Measurements from ENCODE around the gene CHAMP1. TPM values are rescaled to one million over a fixed set of nuclear protein-coding genes. Genes with fewer than 3 reads are reported as not detected.
A peak's percentile ranks its signal among the peaks of the same experiment; 100 is the strongest.

The CHAMP1 gene
- total and polyA plus RNA-seq, 7 donors = 4.7 to 14.8 (median 11.7) TPM

GRCh38 chr13:114303700-114304327 lies 10.5 kb upstream of the CHAMP1 start:
- 91 to 93% (median 92%) methylated on average over 11 of the region's 11 CpGs for WGBS, 3 donors
- Histone ChIP-seq H3K27ac (no peak overlapping the region), H3K4me3 (no peak overlapping the region), H3K36me3 (ENCODE audit: insufficient read depth in 1 of 2, low read depth in 1 of 2) (peaks cover 9 to 89% of the 10 kb centered on the region in 2 donors), H3K27me3 (ENCODE audit: insufficient read depth in 3 of 3, low read length in 2 of 3) (no peaks in the 10 kb centered on the region), H3K4me1 (no peaks in the 10 kb centered on the region), H3K9me3 (no peaks in the 10 kb centered on the region)
- intact Hi-C loops (cut with DNase I) = no loop called here
- ATAC-seq (no peak), DNase-seq (no peak)
- TF ChIP-seq, protein P1, sequence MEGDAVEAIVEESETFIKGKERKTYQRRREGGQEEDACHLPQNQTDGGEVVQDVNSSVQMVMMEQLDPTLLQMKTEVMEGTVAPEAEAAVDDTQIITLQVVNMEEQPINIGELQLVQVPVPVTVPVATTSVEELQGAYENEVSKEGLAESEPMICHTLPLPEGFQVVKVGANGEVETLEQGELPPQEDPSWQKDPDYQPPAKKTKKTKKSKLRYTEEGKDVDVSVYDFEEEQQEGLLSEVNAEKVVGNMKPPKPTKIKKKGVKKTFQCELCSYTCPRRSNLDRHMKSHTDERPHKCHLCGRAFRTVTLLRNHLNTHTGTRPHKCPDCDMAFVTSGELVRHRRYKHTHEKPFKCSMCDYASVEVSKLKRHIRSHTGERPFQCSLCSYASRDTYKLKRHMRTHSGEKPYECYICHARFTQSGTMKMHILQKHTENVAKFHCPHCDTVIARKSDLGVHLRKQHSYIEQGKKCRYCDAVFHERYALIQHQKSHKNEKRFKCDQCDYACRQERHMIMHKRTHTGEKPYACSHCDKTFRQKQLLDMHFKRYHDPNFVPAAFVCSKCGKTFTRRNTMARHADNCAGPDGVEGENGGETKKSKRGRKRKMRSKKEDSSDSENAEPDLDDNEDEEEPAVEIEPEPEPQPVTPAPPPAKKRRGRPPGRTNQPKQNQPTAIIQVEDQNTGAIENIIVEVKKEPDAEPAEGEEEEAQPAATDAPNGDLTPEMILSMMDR (IDR thresholded peaks at IDR 0.05) = no peak

- no peak for ATAC-seq
Measured at GRCh38 chr13:114304346-114305034, 9.8 kb upstream of the CHAMP1 start.

DNA sequence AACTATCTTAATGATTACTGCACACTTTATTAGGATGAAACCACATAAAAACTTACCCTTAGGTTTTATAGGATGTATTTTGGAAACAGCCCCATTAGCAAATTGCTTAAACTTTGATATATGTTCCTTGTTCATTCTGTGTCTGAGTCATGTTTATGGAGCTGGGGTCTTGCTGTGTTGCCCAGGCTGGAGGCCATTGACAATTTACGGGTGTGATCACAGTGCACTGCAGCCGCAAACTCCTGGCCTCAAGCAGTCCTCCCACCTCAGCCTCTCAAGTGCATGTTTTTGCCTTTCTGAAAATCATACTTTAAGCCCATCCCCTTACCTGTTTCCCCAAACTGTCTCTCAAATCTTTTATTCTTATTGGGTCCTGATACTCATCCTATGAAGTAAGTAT lies 5.2 kb upstream of the CHAMP1 start:
- TF ChIP-seq, protein P1 (IDR thresholded peaks at IDR 0.05) = no peak
- Histone ChIP-seq H3K9me3 (no peaks in the 10 kb centered on the region), H3K4me1 (peaks cover 13% of the 10 kb centered on the region), H3K27me3 (ENCODE audit: insufficient read depth in 3 of 3, low read length in 2 of 3) (no peaks in the 10 kb centered on the region), H3K4me3 (no peak overlapping the region), H3K27ac (no peak overlapping the region), H3K36me3 (ENCODE audit: insufficient read depth in 1 of 2, low read depth in 1 of 2) (peaks cover 5 to 37% of the 10 kb centered on the region in 2 donors)
- DNase-seq (no peak), ATAC-seq (no peak)
- 96 to 98% (median 97%) methylated on average over 2 of the region's 2 CpGs for WGBS, 3 donors
- intact Hi-C loops (cut with DNase I) = no loop called here

More at GRCh38 chr13:114304346-114305034, 9.8 kb upstream of the CHAMP1 start:
- no peak overlapping the region for H3K4me3 ChIP-seq
- H3K9me3 ChIP-seq = no peaks in the 10 kb centered on the region
- peaks cover 5 to 82% of the 10 kb centered on the region in 2 donors for H3K36me3 ChIP-seq (ENCODE audit: insufficient read depth in 1 of 2, low read depth in 1 of 2)
- TF ChIP-seq, protein P1 (IDR thresholded peaks at IDR 0.05) = no peak
- WGBS, 3 donors = 91 to 95% (median 93%) methylated on average over 13 of the region's 13 CpGs
- no peaks in the 10 kb centered on the region for H3K4me1 ChIP-seq
- DNase-seq = peak in 1 of 2 donors; percentile 36
- no peak overlapping the region for H3K27ac ChIP-seq
- intact Hi-C loops (cut with DNase I) = no loop called here
- H3K27me3 ChIP-seq (ENCODE audit: insufficient read depth in 3 of 3, low read length in 2 of 3) = no peaks in the 10 kb centered on the region

- ATAC-seq = no peak
- peaks cover 13% of the 10 kb centered on the region for H3K4me1 ChIP-seq
- H3K36me3 ChIP-seq (ENCODE audit: insufficient read depth in 1 of 2, low read depth in 1 of 2) = peaks cover 5 to 29% of the 10 kb centered on the region in 2 donors
- intact Hi-C loops (cut with DNase I) = no loop called here
- H3K27ac ChIP-seq = no peak overlapping the region
- H3K4me3 ChIP-seq = no peak overlapping the region
- 40 to 49% (median 43%) methylated on average over 6 of the region's 6 CpGs for WGBS, 3 donors
- TF ChIP-seq, protein P1 (IDR thresholded peaks at IDR 0.05) = no peak
- no peaks in the 10 kb centered on the region for H3K27me3 ChIP-seq (ENCODE audit: insufficient read depth in 3 of 3, low read length in 2 of 3)
- H3K9me3 ChIP-seq = no peaks in the 10 kb centered on the region
- DNase-seq = peak in 1 of 2 donors; percentile 20
Measured at GRCh38 chr13:114309806-114310410, 4.4 kb upstream of the CHAMP1 start.
